GM12874 (cell line): ENCODE data around the gene FBXW7.

Experiments
- TF ChIP-seq, protein P1 (sequence below): IDR thresholded peaks from 2 replicates; pipeline ENCODE4 v1.5.1; 2011; ENCODE audit warnings: low read depth, mild to moderate bottlenecking, control low read depth, low read length, moderate library complexity; ENCODE audit not compliant: insufficient read depth

FBXW7 gene

GRCh38 chr4:152575533-152575932 lies 39.6 kb upstream of the FBXW7 start:
- TF ChIP-seq, protein P1, sequence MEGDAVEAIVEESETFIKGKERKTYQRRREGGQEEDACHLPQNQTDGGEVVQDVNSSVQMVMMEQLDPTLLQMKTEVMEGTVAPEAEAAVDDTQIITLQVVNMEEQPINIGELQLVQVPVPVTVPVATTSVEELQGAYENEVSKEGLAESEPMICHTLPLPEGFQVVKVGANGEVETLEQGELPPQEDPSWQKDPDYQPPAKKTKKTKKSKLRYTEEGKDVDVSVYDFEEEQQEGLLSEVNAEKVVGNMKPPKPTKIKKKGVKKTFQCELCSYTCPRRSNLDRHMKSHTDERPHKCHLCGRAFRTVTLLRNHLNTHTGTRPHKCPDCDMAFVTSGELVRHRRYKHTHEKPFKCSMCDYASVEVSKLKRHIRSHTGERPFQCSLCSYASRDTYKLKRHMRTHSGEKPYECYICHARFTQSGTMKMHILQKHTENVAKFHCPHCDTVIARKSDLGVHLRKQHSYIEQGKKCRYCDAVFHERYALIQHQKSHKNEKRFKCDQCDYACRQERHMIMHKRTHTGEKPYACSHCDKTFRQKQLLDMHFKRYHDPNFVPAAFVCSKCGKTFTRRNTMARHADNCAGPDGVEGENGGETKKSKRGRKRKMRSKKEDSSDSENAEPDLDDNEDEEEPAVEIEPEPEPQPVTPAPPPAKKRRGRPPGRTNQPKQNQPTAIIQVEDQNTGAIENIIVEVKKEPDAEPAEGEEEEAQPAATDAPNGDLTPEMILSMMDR = no peak

GRCh38 chr4:152573861-152574260 lies 38.0 kb upstream of the FBXW7 start:
- TF ChIP-seq, protein P1 = no peak

- TF ChIP-seq, protein P1 = no peak
Observed at GRCh38 chr4:152572417-152573086, 36.7 kb upstream of the FBXW7 start.

DNA sequence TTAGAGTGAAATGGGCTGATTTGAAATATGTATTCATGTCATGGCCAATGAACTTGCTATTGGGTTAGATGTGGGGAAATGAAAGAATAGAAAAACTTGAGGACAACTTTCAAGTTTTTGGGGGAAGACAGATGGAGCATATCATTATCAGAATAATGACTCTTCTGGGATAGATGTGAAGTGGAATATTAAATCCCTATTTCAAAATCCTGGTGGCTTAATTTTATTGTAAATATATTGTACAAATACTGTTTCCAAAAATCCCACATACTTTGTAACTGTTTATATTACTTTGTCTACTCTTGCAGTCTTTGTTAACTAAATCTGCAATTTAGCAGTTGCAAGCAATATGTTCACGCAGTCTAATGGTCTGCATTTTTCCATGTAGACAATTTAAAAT lies 35.9 kb upstream of the FBXW7 start:
- TF ChIP-seq, protein P1 = no peak

DNA sequence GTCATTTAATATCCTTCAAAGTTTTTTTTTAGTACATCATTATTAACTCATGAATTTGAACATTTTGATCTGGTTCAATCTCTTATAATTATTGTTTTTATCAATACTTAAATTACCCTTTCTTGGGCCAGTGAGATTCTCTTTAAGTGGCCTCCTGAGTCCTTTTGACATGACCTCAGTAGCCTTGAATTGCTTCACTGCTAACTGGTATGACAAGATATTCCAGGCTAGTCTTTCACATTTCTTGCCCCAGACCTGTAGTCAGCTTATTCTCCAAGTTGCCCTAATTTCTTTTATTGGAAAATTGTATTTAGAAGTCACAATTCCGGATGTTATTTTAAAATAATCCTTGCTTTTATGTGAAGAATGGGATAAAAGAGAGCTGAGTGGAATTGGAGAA lies 35.4 kb upstream of the FBXW7 start:
- TF ChIP-seq, protein P1 = no peak

- TF ChIP-seq, protein P1 = no peak
Observed at GRCh38 chr4:152565333-152565732, 29.4 kb upstream of the FBXW7 start.

- TF ChIP-seq, protein P1 = no peak
Observed at GRCh38 chr4:152564336-152564735, 28.4 kb upstream of the FBXW7 start.
